Measurements from ENCODE around the gene GPR62.
A peak's percentile ranks its signal among the peaks of the same experiment; 100 is the strongest.

GPR62 gene

GRCh38 chr3:51955893-51956770, 951 bp downstream of the GPR62 start:
- peak; percentile 16 for DNase-seq

GRCh38 chr3:51957520-51958205, 2.5 kb downstream of the GPR62 start:
- DNase-seq = no peak

GRCh38 chr3:51958603-51959521, 3.7 kb downstream of the GPR62 start:
- DNase-seq = no peak

GRCh38 chr3:51959651-51960050, 4.5 kb downstream of the GPR62 start:
- DNase-seq = no peak

- DNase-seq = no peak
Observed at GRCh38 chr3:51960386-51960785, 5.2 kb downstream of the GPR62 start.

GRCh38 chr3:51961011-51961410, 5.8 kb downstream of the GPR62 start:
- DNase-seq = no peak

GRCh38 chr3:51961602-51962569, 6.7 kb downstream of the GPR62 start:
- DNase-seq = no peak

- no peak for DNase-seq
Observed at GRCh38 chr3:51962854-51963530, 7.8 kb downstream of the GPR62 start.

- no peak for DNase-seq
Observed at GRCh38 chr3:51963951-51964451, 8.8 kb downstream of the GPR62 start.

GRCh38 chr3:51964521-51964920, 9.3 kb downstream of the GPR62 start:
- no peak for DNase-seq

GRCh38 chr3:51966016-51966415, 10.8 kb downstream of the GPR62 start:
- no peak for DNase-seq

- DNase-seq = no peak
Observed at GRCh38 chr3:51966486-51966885, 11.3 kb downstream of the GPR62 start.

GRCh38 chr3:51966922-51967383, 11.8 kb downstream of the GPR62 start:
- no peak for DNase-seq

GRCh38 chr3:51967384-51968169, 12.4 kb downstream of the GPR62 start, which contains the start of gene PCBP4:
TSS of gene PCBP4 (minus strand) at chr3:51967454. CDS start at chr3:51961240, 6,214 bp downstream.
- DNase-seq = no peak

GRCh38 chr3:51968170-51968775, 13.1 kb downstream of the GPR62 start:
- no peak for DNase-seq

- DNase-seq = no peak
Observed at GRCh38 chr3:51968883-51969678, 13.9 kb downstream of the GPR62 start.

- DNase-seq = no peak
Observed at GRCh38 chr3:51969841-51970240, 14.7 kb downstream of the GPR62 start.

- DNase-seq = no peak
Observed at GRCh38 chr3:51970606-51971300, 15.6 kb downstream of the GPR62 start.

Data from KG1 (cell line).